BLaER1 treated with 17β-estradiol and CSF1 and Interleukin-3, amounts not matched to agents 10 nM and 100 nM (cell line): ENCODE data around the gene C1QTNF2.

Experiments
- H3K27ac ChIP-seq, 11 experiments: shearing (Covaris generic); formaldehyde crosslinking; 2 replicates each; pipeline ENCODE4 v1.8.1; 2022
- H3K27me3 ChIP-seq, 11 experiments: shearing (Covaris generic); formaldehyde crosslinking; 2 replicates each; pipeline ENCODE4 v1.8.1; 2022
- H3K36me3 ChIP-seq, 11 experiments: shearing (Covaris generic); formaldehyde crosslinking; 2 replicates each; pipeline ENCODE4 v1.8.1; 2022
- H3K4me1 ChIP-seq, 10 experiments: shearing (Covaris generic); formaldehyde crosslinking; 2 replicates each; pipeline ENCODE4 v1.8.1; 2022
- H3K4me2 ChIP-seq, 11 experiments: shearing (Covaris generic); formaldehyde crosslinking; 2 replicates each; pipeline ENCODE4 v1.8.1; 2022
- H3K4me3 ChIP-seq, 10 experiments: shearing (Covaris generic); formaldehyde crosslinking; 2 replicates each; pipeline ENCODE4 v1.8.1; 2022
- H3K9ac ChIP-seq, 11 experiments: shearing (Covaris generic); formaldehyde crosslinking; 2 replicates each; pipeline ENCODE4 v1.8.1; 2022
- H3K9me3 ChIP-seq, 11 experiments: shearing (Covaris generic); formaldehyde crosslinking; replicated peaks in 1 of 11; 2 replicates each; pipeline ENCODE4 v1.8.1; 2022
- H4K20me1 ChIP-seq, 11 experiments: shearing (Covaris generic); formaldehyde crosslinking; 2 replicates each; pipeline ENCODE4 v1.8.1; 2022
- Cebpa-rat ChIP-seq, 11 experiments: shearing (Covaris generic); IDR thresholded peaks; 2 replicates each; pipeline ENCODE4 v1.8.1; 2022

C1QTNF2 gene

GRCh38 chr5:160306696-160307095 is 63.7 kb downstream of the C1QTNF2 start:
- Histone ChIP-seq H3K4me3 (no peak overlapping the region), H3K36me3 (peaks cover 0 to 77% (median 0%) of the 10 kb centered on the region in 11 experiments; a peak in 8 of 22 replicates), H3K9me3 (no peaks in the 10 kb centered on the region), H3K4me1 (peaks cover 4 to 38% (median 6%) of the 10 kb centered on the region in 10 experiments; a peak in 17 of 20 replicates), H3K4me2 (no peak overlapping the region), H3K27me3 (peaks cover 11 to 32% (median 28%) of the 10 kb centered on the region in 11 experiments), H4K20me1 (peaks cover 0 to 81% (median 0%) of the 10 kb centered on the region in 11 experiments; a peak in 3 of 22 replicates), H3K27ac (no peak overlapping the region), H3K9ac (no peak overlapping the region)
- TF ChIP-seq Cebpa-rat (IDR thresholded peaks at IDR 0.05) = no peak

DNA sequence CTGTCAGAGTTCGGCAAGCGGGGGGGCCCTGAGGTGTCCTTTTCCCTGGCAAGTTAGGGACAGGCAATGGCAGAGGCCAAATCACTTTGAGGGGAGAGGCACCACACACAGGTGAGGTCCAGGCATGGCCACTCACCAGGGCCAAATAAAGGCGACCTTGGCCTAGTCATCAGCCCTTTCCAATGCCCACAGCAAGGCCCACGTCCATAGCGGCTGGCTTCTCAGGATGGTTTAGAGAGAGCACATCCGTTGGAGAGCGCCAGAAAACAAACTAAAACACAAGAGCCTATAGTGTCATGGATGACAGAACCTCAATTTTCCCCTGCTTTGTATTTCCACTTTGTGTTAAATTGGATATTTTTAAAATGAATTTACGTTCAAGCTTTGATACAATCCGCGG is 65.1 kb downstream of the C1QTNF2 start:
- H3K4me3 ChIP-seq = no peak overlapping the region
- peaks cover 0 to 82% (median 0%) of the 10 kb centered on the region in 11 experiments; a peak in 8 of 22 replicates for H3K36me3 ChIP-seq
- no peak overlapping the region for H3K9ac ChIP-seq
- peaks cover 0 to 18% (median 14%) of the 10 kb centered on the region in 11 experiments; a peak in 19 of 22 replicates for H3K27me3 ChIP-seq
- H3K4me2 ChIP-seq = no peak overlapping the region
- peaks cover 0 to 79% (median 0%) of the 10 kb centered on the region in 11 experiments; a peak in 2 of 22 replicates for H4K20me1 ChIP-seq
- peaks cover 0 to 26% (median 0%) of the 10 kb centered on the region in 10 experiments; a peak in 8 of 20 replicates for H3K4me1 ChIP-seq
- H3K27ac ChIP-seq = no peak overlapping the region
- TF ChIP-seq Cebpa-rat (IDR thresholded peaks at IDR 0.05) = no peak
- no peaks in the 10 kb centered on the region for H3K9me3 ChIP-seq

DNA sequence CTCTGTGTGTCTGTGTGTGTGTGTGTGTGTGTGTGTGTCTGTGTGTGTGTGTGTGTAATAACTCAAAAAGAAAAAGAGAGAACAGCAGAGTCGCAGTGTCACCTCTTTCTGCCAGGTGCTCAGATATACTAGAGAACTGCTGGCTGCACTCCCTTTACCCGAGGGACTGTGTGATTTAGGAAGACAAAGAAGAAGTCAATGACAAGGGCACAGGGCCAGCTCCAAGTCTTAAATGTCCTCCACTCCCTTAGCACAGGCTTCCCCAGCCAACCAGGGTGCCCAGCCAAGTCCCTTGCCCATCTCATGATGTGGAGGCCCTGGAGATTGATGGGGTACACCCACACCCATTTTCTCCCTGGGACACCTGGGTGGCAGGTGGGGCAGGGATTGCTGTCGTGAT is 66.7 kb downstream of the C1QTNF2 start:
- no peak overlapping the region for H3K9ac ChIP-seq
- peaks cover 0 to 76% (median 0%) of the 10 kb centered on the region in 11 experiments; a peak in 2 of 22 replicates for H4K20me1 ChIP-seq
- no peaks in the 10 kb centered on the region for H3K9me3 ChIP-seq
- TF ChIP-seq Cebpa-rat (IDR thresholded peaks at IDR 0.05) = no peak
- H3K27me3 ChIP-seq = peaks cover 0 to 2% (median 0%) of the 10 kb centered on the region in 11 experiments; a peak in 3 of 22 replicates
- H3K4me3 ChIP-seq = no peak overlapping the region
- H3K4me1 ChIP-seq = peaks cover 0 to 11% (median 0%) of the 10 kb centered on the region in 10 experiments; a peak in 3 of 20 replicates
- no peak overlapping the region for H3K27ac ChIP-seq
- peaks cover 0 to 74% (median 0%) of the 10 kb centered on the region in 11 experiments; a peak in 7 of 22 replicates for H3K36me3 ChIP-seq
- no peak overlapping the region for H3K4me2 ChIP-seq

- Histone ChIP-seq H3K4me3 (no peak overlapping the region), H3K4me2 (no peak overlapping the region), H3K27me3 (no peaks in the 10 kb centered on the region), H3K36me3 (peaks cover 0 to 52% (median 0%) of the 10 kb centered on the region in 11 experiments; a peak in 4 of 22 replicates), H3K9me3 (no peaks in the 10 kb centered on the region), H4K20me1 (peaks cover 0 to 74% (median 0%) of the 10 kb centered on the region in 11 experiments; a peak in 4 of 22 replicates), H3K27ac (no peak overlapping the region), H3K9ac (no peak overlapping the region), H3K4me1 (peaks cover 0 to 17% (median 9%) of the 10 kb centered on the region in 10 experiments; a peak in 12 of 20 replicates)
- no peak for TF ChIP-seq Cebpa-rat (IDR thresholded peaks at IDR 0.05)
These were observed 72.2 kb downstream of the C1QTNF2 start for GRCh38 chr5:160298189-160298588.

- no peaks in the 10 kb centered on the region for H3K27me3 ChIP-seq
- no peak overlapping the region for H3K27ac ChIP-seq
- H3K4me3 ChIP-seq = no peak overlapping the region
- peaks cover 0 to 77% (median 0%) of the 10 kb centered on the region in 11 experiments; a peak in 4 of 22 replicates for H4K20me1 ChIP-seq
- H3K4me1 ChIP-seq = peaks cover 0 to 17% (median 9%) of the 10 kb centered on the region in 10 experiments; a peak in 12 of 20 replicates
- H3K9ac ChIP-seq = no peak overlapping the region
- peaks cover 0 to 48% (median 0%) of the 10 kb centered on the region in 11 experiments; a peak in 4 of 22 replicates for H3K36me3 ChIP-seq
- H3K4me2 ChIP-seq = no peak overlapping the region
- no peak for TF ChIP-seq Cebpa-rat (IDR thresholded peaks at IDR 0.05)
- no peaks in the 10 kb centered on the region for H3K9me3 ChIP-seq
These were observed 72.7 kb downstream of the C1QTNF2 start for GRCh38 chr5:160297776-160298175.
